Tongue (tissue), 3 donors: ENCODE data around the gene ENO2. TPM values are rescaled to one million over a fixed set of nuclear protein-coding genes. Genes with fewer than 3 reads are reported as not detected.

Source experiments
- DNase-seq: peaks from one replicate; pipeline ENCODE4 v3.0.0-alpha.2; 2015
- small RNA-seq: library from RNA; depleted of rRNA; stranded (forward); fragments of <200 nt; gene quantifications from one replicate; pipeline ENCODE3, GENCODE V24; 2014; ENCODE audit warnings: low replicate concordance
- total RNA-seq: library from RNA; depleted of rRNA; stranded (reverse); fragments of >200 nt; gene quantifications from one replicate; pipeline ENCODE4 v1.2.3, GENCODE V29; 2014

Gene ENO2
- total RNA-seq, 1 donor from 2014 or later = 5.5 TPM

- no peak for DNase-seq
Observed at GRCh38 chr12:6960593-6961277, 46.4 kb downstream of the ENO2 start.

GRCh38 chr12:6961278-6961694 lies 46.9 kb downstream of the ENO2 start:
- no peak for DNase-seq

- DNase-seq = peak; percentile 70
Observed at GRCh38 chr12:6961695-6962284, 47.4 kb downstream of the ENO2 start.

GRCh38 chr12:6962285-6963015 lies 48.1 kb downstream of the ENO2 start:
- DNase-seq = no peak

DNA sequence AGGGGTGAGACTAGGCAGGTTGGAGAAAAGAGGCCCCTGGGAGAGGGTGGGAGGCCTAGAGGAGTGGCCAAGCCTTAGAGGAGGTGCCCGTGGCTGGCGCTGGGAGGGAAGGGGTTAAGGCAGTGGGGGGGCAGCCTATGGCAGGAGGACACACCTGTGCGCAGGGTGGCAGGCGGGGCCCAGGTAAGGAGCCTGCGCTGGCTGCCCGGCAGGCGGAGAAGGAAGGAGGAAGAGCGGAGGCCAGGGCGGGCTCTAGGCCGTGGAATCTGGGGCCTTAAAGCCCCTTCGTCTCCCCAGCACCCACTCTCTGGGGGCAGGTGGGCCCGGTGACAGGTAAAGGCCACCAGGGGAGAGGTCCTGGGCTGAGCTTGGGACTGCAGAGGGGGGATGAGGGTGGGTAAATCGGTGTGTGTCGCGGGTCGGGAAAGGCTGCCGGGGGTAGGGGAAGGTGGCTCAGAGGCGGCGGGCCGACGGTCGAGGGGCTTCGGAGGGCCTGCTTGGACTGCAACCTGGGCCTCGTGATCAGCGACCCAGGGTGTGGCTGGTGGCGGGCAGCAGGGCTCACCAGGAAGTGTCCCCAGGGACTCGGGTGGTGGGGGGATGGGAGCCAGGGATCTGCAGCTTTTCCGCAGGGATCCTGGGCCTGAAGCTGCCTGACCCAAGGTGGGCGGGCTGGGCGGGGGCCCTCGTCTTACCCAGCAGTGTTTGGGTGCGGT lies 48.8 kb downstream of the ENO2 start:
- DNase-seq = peak; percentile 58

- no peak for DNase-seq
Observed at GRCh38 chr12:6963791-6964413, 49.5 kb downstream of the ENO2 start.

DNA sequence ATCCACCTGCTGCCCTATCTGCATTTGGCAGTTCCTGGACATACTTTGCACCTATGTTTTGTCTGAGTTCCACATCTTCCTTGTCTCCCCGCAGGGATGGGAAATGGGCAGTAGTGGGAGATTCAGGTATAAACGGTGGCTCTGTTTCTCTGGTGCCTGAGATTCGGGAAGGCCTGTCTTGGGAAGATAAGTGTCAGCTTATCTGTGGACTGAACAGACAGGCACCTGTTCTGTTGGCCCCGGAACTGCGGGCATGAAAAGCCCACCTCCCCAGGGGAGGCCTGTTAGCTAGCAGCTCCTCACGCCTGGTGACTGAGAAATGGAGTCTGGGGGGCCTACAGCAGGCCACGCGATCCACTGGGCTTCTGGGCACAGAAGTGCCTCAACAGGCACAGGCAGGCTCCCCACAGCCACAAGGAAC lies 50.2 kb downstream of the ENO2 start:
- DNase-seq = no peak

GRCh38 chr12:6965026-6965661 lies 50.8 kb downstream of the ENO2 start:
- peak; percentile 95 for DNase-seq

DNA sequence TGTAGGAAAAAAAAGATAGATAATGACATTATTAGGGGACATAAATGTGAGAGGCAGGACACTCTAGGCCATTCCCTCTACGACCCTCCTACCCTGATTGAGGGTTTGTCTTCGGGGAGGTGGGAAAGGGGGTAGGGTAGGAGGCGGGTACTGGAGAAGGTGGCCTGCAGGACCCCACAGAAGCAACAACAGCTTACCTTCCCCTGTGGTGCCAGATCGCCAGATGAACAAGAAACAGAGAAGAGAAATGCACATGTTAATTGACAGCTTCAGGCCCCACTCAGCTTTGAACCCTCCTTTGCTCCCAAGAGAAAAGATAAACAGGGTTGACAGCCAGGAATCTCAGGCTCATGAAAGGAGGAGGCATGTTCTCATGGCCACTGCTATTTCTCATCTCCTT lies 51.3 kb downstream of the ENO2 start:
- DNase-seq = no peak

DNA sequence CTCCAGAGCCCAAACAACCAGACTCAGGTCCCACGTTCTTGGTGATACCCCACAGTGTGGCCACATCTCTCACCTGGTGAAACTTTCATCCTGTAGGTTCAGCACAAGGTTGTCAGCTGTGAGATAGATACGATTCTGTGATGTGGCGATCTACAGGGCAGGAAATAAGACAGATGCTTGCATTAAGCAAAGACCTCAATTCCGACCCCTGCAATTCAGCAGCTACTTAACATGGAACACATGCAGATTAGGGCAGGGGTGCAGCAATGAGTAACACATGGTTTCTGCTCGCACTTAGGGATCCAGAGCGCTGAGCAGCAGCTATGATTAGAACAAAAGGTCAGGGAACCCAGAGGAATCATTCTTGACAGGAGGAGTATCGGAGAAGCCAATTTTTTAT lies 52.0 kb downstream of the ENO2 start:
- DNase-seq = no peak

DNA sequence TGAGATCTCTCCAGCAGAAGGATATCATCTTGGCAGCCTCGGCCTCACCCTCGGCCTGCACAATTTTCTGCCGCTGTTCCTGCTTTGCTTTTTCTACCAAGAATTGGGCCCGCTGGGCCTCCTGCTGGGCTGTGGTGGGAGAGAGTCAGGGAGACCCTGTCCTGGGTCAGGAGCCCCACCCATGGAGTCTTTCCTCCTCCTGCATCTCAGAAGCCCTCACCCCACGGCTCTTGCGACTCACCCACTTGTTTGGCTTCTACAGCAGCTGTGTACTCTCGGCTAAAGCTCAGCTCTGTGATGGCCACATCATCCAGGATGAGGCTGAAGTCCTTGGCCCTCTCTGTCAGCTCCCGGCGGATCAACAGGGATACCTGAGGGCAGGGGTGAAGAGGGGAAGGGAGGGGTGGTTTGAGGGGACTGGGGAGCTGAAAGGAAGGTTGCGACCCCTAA lies 53.3 kb downstream of the ENO2 start:
- no peak for DNase-seq

GRCh38 chr12:6968426-6968825 lies 54.0 kb downstream of the ENO2 start:
- no peak for DNase-seq

GRCh38 chr12:6970096-6970527 lies 55.7 kb downstream of the ENO2 start:
- no peak for DNase-seq

Small RNA genes lying within 50 kb of the gene (small RNA-seq; reads per million reads assigned to genes)
- gene MIR141 = 98.1 reads per million, percentile 97 among the genes with 10 or more reads in this experiment
- 25.5 reads per million, percentile 95 among the genes with 10 or more reads in this experiment for gene MIR200C
- gene RNU7-1 = not detected
- 0.31 reads per million, percentile 53 among the genes with 10 or more reads in this experiment for gene SCARNA12

Other genes starting within 250 kb of the ENO2 start
- gene ZNF384, start 225.2 kb upstream of the ENO2 start, total RNA-seq = 19.7 TPM
- gene PIANP, start 213.8 kb upstream of the ENO2 start, total RNA-seq = 1.6 TPM
- 41.5 TPM for gene COPS7A, start 190.5 kb upstream of the ENO2 start, total RNA-seq
- gene MLF2, start 161.4 kb upstream of the ENO2 start, total RNA-seq = 103 TPM
- gene PTMS, start 148.2 kb upstream of the ENO2 start, total RNA-seq = 102 TPM
- not detected for gene LAG3, start 142.1 kb upstream of the ENO2 start, total RNA-seq
- gene CD4, start 125.1 kb upstream of the ENO2 start, total RNA-seq = 3.7 TPM
- 13.1 TPM for gene GPR162, start 92.8 kb upstream of the ENO2 start, total RNA-seq
- 45.5 TPM for gene P3H3, start 86.2 kb upstream of the ENO2 start, total RNA-seq
- 5.8 TPM for gene GNB3, start 73.7 kb upstream of the ENO2 start, total RNA-seq
- 5.9 TPM for gene CDCA3, start 63.3 kb upstream of the ENO2 start, total RNA-seq
- 67.0 TPM for gene USP5, start 62.4 kb upstream of the ENO2 start, total RNA-seq
- gene TPI1, start 47.0 kb upstream of the ENO2 start, total RNA-seq = 1,153 TPM
- 3.8 TPM for gene SPSB2, start 41.3 kb upstream of the ENO2 start, total RNA-seq
- 5.9 TPM for gene LRRC23, start 9.8 kb upstream of the ENO2 start, total RNA-seq
- 34.3 TPM for gene ATN1, start 13.4 kb downstream of the ENO2 start, total RNA-seq
- gene RNU7-1, start 29.2 kb downstream of the ENO2 start, total RNA-seq = not detected
- gene C12orf57, start 29.4 kb downstream of the ENO2 start, total RNA-seq = 135 TPM
- gene PTPN6, start 36.8 kb downstream of the ENO2 start, total RNA-seq = 11.4 TPM
- gene PHB2, start 56.1 kb downstream of the ENO2 start, total RNA-seq = 238 TPM
- 31.3 TPM for gene EMG1, start 56.3 kb downstream of the ENO2 start, total RNA-seq
- gene LPCAT3, start 103.9 kb downstream of the ENO2 start, total RNA-seq = 13.1 TPM
- gene C1S, start 146.1 kb downstream of the ENO2 start, total RNA-seq = 87.7 TPM
- gene C1R, start 177.9 kb downstream of the ENO2 start, total RNA-seq = 100 TPM
- 23.1 TPM for gene C1RL, start 194.6 kb downstream of the ENO2 start, total RNA-seq
- 1.8 TPM for gene RBP5, start 214.3 kb downstream of the ENO2 start, total RNA-seq
- gene CLSTN3, start 215.8 kb downstream of the ENO2 start, total RNA-seq = 32.2 TPM